HCT116 (cell line): ENCODE measurements around the gene CERS2. TPM values are rescaled to one million over a fixed set of nuclear protein-coding genes. Genes with fewer than 3 reads are reported as not detected.
A peak's percentile ranks its signal among the peaks of the same experiment; 100 is the strongest.

Experiments
- ATAC-seq: fragments of 200-7000 bp; cut with Tn5 transposase; 2 replicates; pipeline ENCODE4 v1.9.1; 2020; ENCODE audit warnings: mild to moderate bottlenecking, moderate library complexity
- BruUV-seq: library from RNA; stranded (reverse); fragments of 400-500 nt; replicated peaks from 2 replicates; lab custom pipeline; 2021; lab: Mats Ljungman, UMichigan
- CTCF ChIA-PET: fragments of 300-600 bp; sonication (Branson Sonifier 250); formaldehyde crosslinking; loops from one replicate; lab custom pipeline; 2021; ENCODE audit warnings: antibody characterized with exemption; lab: Charles Lee
- POLR2A ChIA-PET: fragments of 300-600, 350-600 bp; sonication (Branson Sonifier 250); formaldehyde crosslinking; loops from one replicate; lab custom pipeline; 2021; ENCODE audit warnings: antibody characterized with exemption; lab: Charles Lee
- RAD21 ChIA-PET, 2 experiments: fragments of 300-600 bp; sonication (Branson Sonifier 250); formaldehyde crosslinking; loops; one replicate each; lab custom pipeline; 2023; ENCODE audit warnings: low total read pairs in 2 of 2; ENCODE audit not compliant: uncharacterized antibody in 2 of 2, unreplicated experiment in 2 of 2, low non-redundant PET in 1 of 2; lab: Charles Lee
- DNase-seq: peaks from one replicate; pipeline ENCODE4 v3.0.0-alpha.2; 2010; ENCODE audit warnings: low read depth, low spot score
- H2AFZ ChIP-seq: fragments of 200-600 bp; shearing (Covaris generic), sonication (generic); 2 replicates; pipeline ENCODE4 v1.6.1; 2017; ENCODE audit warnings: low read depth, mixed run types, mixed read lengths, antibody characterized with exemption, low read length; ENCODE audit not compliant: poor library complexity, severe bottlenecking
- H3K27ac ChIP-seq: 2 replicates; pipeline ENCODE4 v1.5.1; 2012; ENCODE audit warnings: low read depth, low read length
- H3K27me3 ChIP-seq: fragments of 200-600 bp; sonication (generic); 2 replicates; pipeline ENCODE4 v1.6.1; 2016; ENCODE audit warnings: mixed run types, low read length, mixed read lengths; ENCODE audit not compliant: insufficient read depth
- H3K36me3 ChIP-seq, 2 experiments: fragments of 200-500 bp in 1 of 2; fragments of 200-600 bp in 1 of 2; sonication (Bioruptor generic) in 1 of 2; sonication (generic) in 1 of 2; 2 replicates each; pipeline versions ENCODE4 v1.5.1 to v1.6.1; 2014 to 2016; ENCODE audit warnings: low read length in 2 of 2, inconsistent platforms in 1 of 2, mixed read lengths in 1 of 2, mixed run types in 1 of 2; ENCODE audit not compliant: insufficient read depth in 2 of 2, control insufficient read depth in 1 of 2
- H3K4me1 ChIP-seq, 2 experiments: fragments of 200-600 bp in 1 of 2; sonication (generic) in 1 of 2; 2 replicates each; pipeline versions ENCODE4 v1.5.1 to v1.6.1; 2012 to 2017; ENCODE audit warnings: low read length in 2 of 2, inconsistent platforms in 1 of 2, mild to moderate bottlenecking in 1 of 2, mixed read lengths in 1 of 2, mixed run types in 1 of 2, moderate library complexity in 1 of 2; ENCODE audit not compliant: insufficient read depth in 2 of 2, control insufficient read depth in 1 of 2
- H3K4me2 ChIP-seq: fragments of 200-600 bp; sonication (generic); 2 replicates; pipeline ENCODE4 v1.6.1; 2017; ENCODE audit warnings: mixed run types, low read length, mixed read lengths
- H3K4me3 ChIP-seq, 2 experiments: fragments of 200-600 bp in 1 of 2; sonication (generic) in 1 of 2; replicated peaks in 1 of 2; 2 replicates each; pipeline ENCODE4 v1.5.1; 2011 to 2016; ENCODE audit warnings: low read length in 2 of 2, control low read depth in 1 of 2, low read depth in 1 of 2, mild to moderate bottlenecking in 1 of 2, mixed read lengths in 1 of 2, mixed run types in 1 of 2
- H3K79me2 ChIP-seq: fragments of 200-600 bp; sonication (generic); 2 replicates; pipeline ENCODE4 v1.6.1; 2017; ENCODE audit warnings: mild to moderate bottlenecking, mixed run types, low read length, moderate library complexity, mixed read lengths; ENCODE audit not compliant: insufficient read depth
- H3K9ac ChIP-seq: fragments of 200-600 bp; sonication (generic); 2 replicates; pipeline ENCODE4 v1.6.1; 2016; ENCODE audit warnings: low read length, mixed read lengths
- H3K9me2 ChIP-seq: fragments of 200-600 bp; sonication (generic), shearing (Covaris generic); 2 replicates; pipeline ENCODE4 v1.6.1; 2017; ENCODE audit warnings: mixed run types, mild to moderate bottlenecking, moderate library complexity; ENCODE audit not compliant: insufficient read depth
- H3K9me3 ChIP-seq, 2 experiments: fragments of 200-500 bp in 1 of 2; fragments of 200-600 bp in 1 of 2; sonication (Bioruptor generic) in 1 of 2; sonication (generic) in 1 of 2; 2 replicates each; pipeline ENCODE4 v1.6.1; 2014 to 2017; ENCODE audit warnings: low read length in 2 of 2, mixed read lengths in 2 of 2, inconsistent platforms in 1 of 2, low read depth in 1 of 2, mild to moderate bottlenecking in 1 of 2, mixed run types in 1 of 2, moderate library complexity in 1 of 2; ENCODE audit not compliant: control insufficient read depth in 1 of 2, insufficient read depth in 1 of 2
- H4K20me1 ChIP-seq: fragments of 200-600 bp; sonication (generic), shearing (Covaris generic); 2 replicates; pipeline ENCODE4 v1.6.1; 2017; ENCODE audit warnings: mixed run types, mild to moderate bottlenecking, moderate library complexity; ENCODE audit not compliant: insufficient read depth
- CBX3 ChIP-seq: IDR thresholded peaks from 2 replicates; pipeline ENCODE4 v1.6.1; 2012; ENCODE audit warnings: low read depth
- CEBPB ChIP-seq: IDR thresholded peaks from 2 replicates; pipeline ENCODE4 v1.6.1; 2012; ENCODE audit warnings: low read depth
- EZH2phosphoT487 ChIP-seq: fragments of 200-600 bp; IDR thresholded peaks from 2 replicates; pipeline ENCODE4 v1.6.1; 2018; ENCODE audit warnings: antibody characterized with exemption, borderline replicate concordance
- FOSL1 ChIP-seq: IDR thresholded peaks from 2 replicates; pipeline ENCODE4 v1.6.1; 2012; ENCODE audit warnings: low read depth
- JUND ChIP-seq: IDR thresholded peaks from 2 replicates; pipeline ENCODE4 v1.6.1; 2012
- POLR2AphosphoS5 ChIP-seq: IDR thresholded peaks from 2 replicates; pipeline ENCODE4 v1.6.1; 2011; ENCODE audit warnings: mild to moderate bottlenecking, low read depth, low read length, moderate library complexity
- RAD21 ChIP-seq: IDR thresholded peaks from 2 replicates; pipeline ENCODE4 v1.6.1; 2012; ENCODE audit warnings: low read depth, mild to moderate bottlenecking
- SP1 ChIP-seq: IDR thresholded peaks from 2 replicates; pipeline ENCODE4 v1.6.1; 2012; ENCODE audit warnings: low read depth
- SRF ChIP-seq: IDR thresholded peaks from 2 replicates; pipeline ENCODE4 v1.6.1; 2012; ENCODE audit warnings: low read depth
- YY1 ChIP-seq: IDR thresholded peaks from 2 replicates; pipeline ENCODE4 v1.6.1; 2011; ENCODE audit warnings: low read length, low read depth, moderate library complexity, mild to moderate bottlenecking; ENCODE audit not compliant: insufficient replicate concordance; ENCODE audit errors: extremely low read depth
- intact Hi-C: fragments of 100-400 bp; cut with micrococcal nuclease; formaldehyde crosslinking; loops from 2 replicates; pipeline ENCODE4 v1.10.0; 2022
- total RNA-seq: library from RNA; stranded (reverse); gene quantifications from one replicate; pipeline ENCODE4 v1.2.1, GENCODE V29; 2021; ENCODE audit not compliant: unreplicated experiment
- TF ChIP-seq, protein P1 (sequence below): IDR thresholded peaks from 2 replicates; pipeline ENCODE4 v1.6.1; 2012
- TF ChIP-seq, protein P2 (sequence below): IDR thresholded peaks from 2 replicates; pipeline ENCODE4 v1.6.1; 2012
- TF ChIP-seq, protein P3 (sequence below), 3 experiments: fragments of 200-600 bp in 1 of 3; sonication (generic) in 1 of 3; IDR thresholded peaks in 2 of 3; conservative IDR thresholded peaks in 1 of 3; 2 replicates each; pipeline ENCODE4 v1.5.1; 2012 to 2017; ENCODE audit warnings: low read depth in 2 of 3, low read length in 2 of 3, antibody characterized with exemption in 1 of 3, borderline replicate concordance in 1 of 3, control low read depth in 1 of 3, mild to moderate bottlenecking in 1 of 3, mixed read lengths in 1 of 3, mixed run types in 1 of 3, moderate library complexity in 1 of 3; ENCODE audit not compliant: insufficient read depth in 1 of 3

The CERS2 gene
- total RNA-seq, 1 experiment from 2014 or later = 218 TPM

DNA sequence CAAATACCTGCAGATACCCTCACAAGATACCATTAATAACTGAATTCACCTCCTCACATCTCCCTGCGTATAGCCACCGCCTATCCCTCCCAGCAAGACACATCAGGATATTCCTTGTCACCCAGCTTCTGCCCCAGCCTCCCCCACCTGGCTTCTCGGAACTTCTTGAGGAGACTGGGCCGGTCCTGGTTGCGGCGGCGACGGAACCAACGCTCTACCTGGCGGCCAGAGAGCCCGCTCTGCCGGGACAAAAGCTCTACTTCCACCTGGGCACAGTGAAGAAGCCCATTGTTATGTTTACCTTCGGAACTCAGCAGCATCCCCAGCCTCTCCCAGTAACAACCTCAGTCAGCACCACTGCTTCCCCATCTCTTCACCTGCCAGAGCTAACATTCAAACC is 6.7 kb downstream of the CERS2 start (continued):
- TF ChIP-seq SRF (no peak), JUND (no peak), CEBPB (no peak), RAD21 (no peak), SP1 (no peak), CBX3 (no peak), EZH2phosphoT487 (no peak)
- TF ChIP-seq, protein P1, sequence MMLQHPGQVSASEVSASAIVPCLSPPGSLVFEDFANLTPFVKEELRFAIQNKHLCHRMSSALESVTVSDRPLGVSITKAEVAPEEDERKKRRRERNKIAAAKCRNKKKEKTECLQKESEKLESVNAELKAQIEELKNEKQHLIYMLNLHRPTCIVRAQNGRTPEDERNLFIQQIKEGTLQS = no peak

DNA sequence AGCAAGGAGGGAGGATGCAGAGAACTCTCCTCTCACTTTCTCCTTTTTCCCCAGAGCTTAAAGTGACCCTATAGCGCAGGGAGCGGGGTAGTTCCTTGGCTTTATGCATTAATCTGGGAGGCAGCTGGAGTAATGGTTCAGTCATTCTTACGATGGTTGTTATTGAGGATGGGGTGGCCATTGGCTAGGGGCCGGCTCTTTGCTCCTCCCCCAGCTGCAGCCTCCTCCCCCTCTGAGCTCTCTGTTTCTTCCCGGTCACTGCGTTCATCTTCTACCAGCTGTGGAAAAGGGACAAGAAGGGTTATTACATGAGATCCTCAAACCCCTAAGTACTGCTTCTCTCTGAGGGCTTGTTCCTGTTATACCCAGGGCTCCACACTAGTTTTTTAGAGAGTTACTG is 8.6 kb downstream of the CERS2 start:
- RAD21 ChIA-PET = no interaction called here
- H3K27me3 ChIP-seq = no peaks in the 10 kb centered on the region
- intact Hi-C loops = no loop called here
- CTCF ChIA-PET = no interaction called here
- H3K4me1 ChIP-seq = peaks cover 0 to 2% of the 10 kb centered on the region in 2 experiments; a peak in 1 of 4 replicates
- ATAC-seq (peak; percentile 34; the same call in 1 of the 2 replicates), DNase-seq (no peak)
- TF ChIP-seq, protein P2, sequence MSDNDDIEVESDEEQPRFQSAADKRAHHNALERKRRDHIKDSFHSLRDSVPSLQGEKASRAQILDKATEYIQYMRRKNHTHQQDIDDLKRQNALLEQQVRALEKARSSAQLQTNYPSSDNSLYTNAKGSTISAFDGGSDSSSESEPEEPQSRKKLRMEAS = no peak
- TF ChIP-seq, protein P3, sequence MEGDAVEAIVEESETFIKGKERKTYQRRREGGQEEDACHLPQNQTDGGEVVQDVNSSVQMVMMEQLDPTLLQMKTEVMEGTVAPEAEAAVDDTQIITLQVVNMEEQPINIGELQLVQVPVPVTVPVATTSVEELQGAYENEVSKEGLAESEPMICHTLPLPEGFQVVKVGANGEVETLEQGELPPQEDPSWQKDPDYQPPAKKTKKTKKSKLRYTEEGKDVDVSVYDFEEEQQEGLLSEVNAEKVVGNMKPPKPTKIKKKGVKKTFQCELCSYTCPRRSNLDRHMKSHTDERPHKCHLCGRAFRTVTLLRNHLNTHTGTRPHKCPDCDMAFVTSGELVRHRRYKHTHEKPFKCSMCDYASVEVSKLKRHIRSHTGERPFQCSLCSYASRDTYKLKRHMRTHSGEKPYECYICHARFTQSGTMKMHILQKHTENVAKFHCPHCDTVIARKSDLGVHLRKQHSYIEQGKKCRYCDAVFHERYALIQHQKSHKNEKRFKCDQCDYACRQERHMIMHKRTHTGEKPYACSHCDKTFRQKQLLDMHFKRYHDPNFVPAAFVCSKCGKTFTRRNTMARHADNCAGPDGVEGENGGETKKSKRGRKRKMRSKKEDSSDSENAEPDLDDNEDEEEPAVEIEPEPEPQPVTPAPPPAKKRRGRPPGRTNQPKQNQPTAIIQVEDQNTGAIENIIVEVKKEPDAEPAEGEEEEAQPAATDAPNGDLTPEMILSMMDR (IDR thresholded peaks at IDR 0.05 in 2 of 3, conservative IDR thresholded peaks at IDR 0.05 in 1 of 3; ENCODE audit: borderline replicate concordance in 1 of 3, insufficient read depth in 1 of 3, low read depth in 2 of 3, low read length in 2 of 3) = no peak
- no peak for TF ChIP-seq YY1
- TF ChIP-seq, protein P1 = no peak
- no peak for TF ChIP-seq FOSL1
- TF ChIP-seq EZH2phosphoT487 = no peak
- no peak; the same call in 1 of the 2 replicates for TF ChIP-seq POLR2AphosphoS5
- TF ChIP-seq, all 23 proteins: peak for 0
- Histone ChIP-seq H3K9me2 (no peaks in the 10 kb centered on the region), H3K4me2 (no peak overlapping the region), H3K9me3 (no peaks in the 10 kb centered on the region), H4K20me1 (no peaks in the 10 kb centered on the region), H3K36me3 (peaks cover 33 to 70% of the 10 kb centered on the region in 2 experiments), H3K9ac (no peak overlapping the region), H3K4me3 (no peak overlapping the region), H3K27ac (no peak overlapping the region), H3K79me2 (peaks cover 31% of the 10 kb centered on the region), H2AFZ (no peak overlapping the region)
- POLR2A ChIA-PET = interaction anchor here (1.2 kb wide), 1 partner anchor 10 kb away, joined by 5 read pairs; no protein-coding TSS in a partner anchor
- BruUV-seq = TSS peak; percentile 12
